Thoracic aorta (tissue), 2 donors: ENCODE data around the gene TNRC6A. TPM values are rescaled to one million over a fixed set of nuclear protein-coding genes. Genes with fewer than 3 reads are reported as not detected.
"Not testable (repeated sequence)": the region's sequence is repeated elsewhere in the genome, so short reads cannot be mapped to it uniquely, and the experiment has no call there.

Experiments used
- ATAC-seq: fragments of 150-250 bp; one replicate; pipeline ENCODE4 v1.8.0; 2017; ENCODE audit warnings: low read depth; ENCODE audit not compliant: insufficient number of reproducible peaks, low FRiP score
- DNase-seq: peaks from one replicate; pipeline ENCODE4 v3.0.0-alpha.2; 2020; ENCODE audit warnings: low spot score
- H3K27ac ChIP-seq, 2 donors: fragments of 200-600 bp; sonication (generic); 1 replicate in 1 of 2; 2 replicates in 1 of 2; pipeline ENCODE4 v1.5.1; 2016; ENCODE audit warnings: mild to moderate bottlenecking in 2 of 2, moderate library complexity in 2 of 2
- H3K27me3 ChIP-seq: fragments of 200-600 bp; sonication (generic); replicated peaks from 2 replicates; pipeline ENCODE4 v1.6.0; 2016; ENCODE audit warnings: mild to moderate bottlenecking; ENCODE audit not compliant: insufficient read depth
- H3K36me3 ChIP-seq: fragments of 200-600 bp; sonication (generic); one replicate; pipeline ENCODE4 v1.5.1; 2016
- H3K4me1 ChIP-seq, 2 donors: fragments of 200-600 bp; sonication (generic); 1 replicate in 1 of 2; 2 replicates in 1 of 2; pipeline versions ENCODE4 v1.5.1 to v1.6.0; 2016; ENCODE audit warnings: low read depth in 2 of 2, mild to moderate bottlenecking in 1 of 2; ENCODE audit not compliant: control insufficient read depth in 1 of 2
- H3K4me3 ChIP-seq: fragments of 200-600 bp; sonication (generic); 2 replicates; pipeline ENCODE4 v1.5.1; 2016; ENCODE audit warnings: mild to moderate bottlenecking
- H3K9me3 ChIP-seq: fragments of 200-600 bp; sonication (generic); 2 replicates; pipeline ENCODE4 v1.5.1; 2016
- total RNA-seq, 2 donors: library from RNA; depleted of rRNA; stranded (reverse); fragments of >200 nt; gene quantifications; one replicate each; pipeline versions ENCODE4 v1.1.0 to v1.2.3, GENCODE V29; 2016
- TF ChIP-seq, protein P1 (sequence below): fragments of 200-600 bp; sonication (generic); IDR thresholded peaks from one replicate; pipeline ENCODE4 v1.5.1; 2019; ENCODE audit warnings: antibody characterized with exemption

Gene TNRC6A
- total RNA-seq, 2 donors from 2014 or later = 45.6 to 85.4 TPM

DNA sequence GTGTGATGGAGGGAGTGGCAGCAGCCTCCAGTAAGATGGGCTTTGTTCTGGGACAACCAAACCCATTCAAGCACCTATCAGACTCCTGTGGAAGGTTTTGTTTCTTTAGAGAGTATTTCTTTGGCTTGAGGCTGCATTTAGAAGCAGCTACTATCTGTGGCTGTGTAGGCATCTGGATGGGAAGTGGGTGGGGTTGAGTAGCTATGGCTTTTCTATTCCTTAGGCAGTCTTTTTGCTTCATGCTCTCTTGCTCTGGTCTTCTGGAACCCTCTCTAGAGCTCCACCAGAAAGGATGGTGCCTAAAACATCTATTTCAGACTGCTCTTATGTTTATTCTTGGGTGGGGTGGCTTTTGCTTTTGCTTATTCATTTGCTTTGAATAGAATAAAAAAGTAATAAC is 19.9 kb downstream of the TNRC6A start:
- H3K27me3 ChIP-seq = no peaks in the 10 kb centered on the region
- H3K4me1 ChIP-seq = peaks cover 62 to 84% of the 10 kb centered on the region in 2 donors
- ATAC-seq = no peak
- no peak overlapping the region for H3K4me3 ChIP-seq
- H3K36me3 ChIP-seq = no peaks in the 10 kb centered on the region
- no peaks in the 10 kb centered on the region for H3K9me3 ChIP-seq
- TF ChIP-seq, protein P1, sequence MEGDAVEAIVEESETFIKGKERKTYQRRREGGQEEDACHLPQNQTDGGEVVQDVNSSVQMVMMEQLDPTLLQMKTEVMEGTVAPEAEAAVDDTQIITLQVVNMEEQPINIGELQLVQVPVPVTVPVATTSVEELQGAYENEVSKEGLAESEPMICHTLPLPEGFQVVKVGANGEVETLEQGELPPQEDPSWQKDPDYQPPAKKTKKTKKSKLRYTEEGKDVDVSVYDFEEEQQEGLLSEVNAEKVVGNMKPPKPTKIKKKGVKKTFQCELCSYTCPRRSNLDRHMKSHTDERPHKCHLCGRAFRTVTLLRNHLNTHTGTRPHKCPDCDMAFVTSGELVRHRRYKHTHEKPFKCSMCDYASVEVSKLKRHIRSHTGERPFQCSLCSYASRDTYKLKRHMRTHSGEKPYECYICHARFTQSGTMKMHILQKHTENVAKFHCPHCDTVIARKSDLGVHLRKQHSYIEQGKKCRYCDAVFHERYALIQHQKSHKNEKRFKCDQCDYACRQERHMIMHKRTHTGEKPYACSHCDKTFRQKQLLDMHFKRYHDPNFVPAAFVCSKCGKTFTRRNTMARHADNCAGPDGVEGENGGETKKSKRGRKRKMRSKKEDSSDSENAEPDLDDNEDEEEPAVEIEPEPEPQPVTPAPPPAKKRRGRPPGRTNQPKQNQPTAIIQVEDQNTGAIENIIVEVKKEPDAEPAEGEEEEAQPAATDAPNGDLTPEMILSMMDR = no peak
- no peak for DNase-seq
- H3K27ac ChIP-seq = peak overlapping the region in 1 of 2 donors; percentile 3

DNA sequence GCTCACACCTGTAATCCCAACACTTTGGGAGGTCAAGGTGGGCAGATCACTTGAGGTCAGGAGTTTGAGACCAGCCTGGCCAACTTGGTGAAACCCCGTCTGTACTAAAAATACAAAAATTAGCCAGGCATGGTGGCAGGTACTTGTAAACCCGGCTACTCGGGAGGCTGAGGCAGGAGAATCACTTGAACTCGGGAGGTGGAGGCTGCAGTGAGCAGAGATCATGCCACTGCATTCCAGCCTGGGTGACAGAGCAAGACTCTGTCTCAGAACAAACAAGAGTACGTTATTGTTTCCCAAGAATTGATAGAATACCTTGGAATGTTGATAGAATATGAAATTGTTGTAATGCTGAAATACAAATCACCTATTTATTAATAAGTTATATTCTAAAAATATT is 20.4 kb downstream of the TNRC6A start:
- H3K9me3 ChIP-seq, H3K27me3 ChIP-seq, ATAC-seq, H3K4me3 ChIP-seq, DNase-seq, H3K36me3 ChIP-seq, H3K27ac ChIP-seq: not testable (repeated sequence)
- H3K4me1 ChIP-seq = peaks cover 57 to 84% of the 10 kb centered on the region in 2 donors

DNA sequence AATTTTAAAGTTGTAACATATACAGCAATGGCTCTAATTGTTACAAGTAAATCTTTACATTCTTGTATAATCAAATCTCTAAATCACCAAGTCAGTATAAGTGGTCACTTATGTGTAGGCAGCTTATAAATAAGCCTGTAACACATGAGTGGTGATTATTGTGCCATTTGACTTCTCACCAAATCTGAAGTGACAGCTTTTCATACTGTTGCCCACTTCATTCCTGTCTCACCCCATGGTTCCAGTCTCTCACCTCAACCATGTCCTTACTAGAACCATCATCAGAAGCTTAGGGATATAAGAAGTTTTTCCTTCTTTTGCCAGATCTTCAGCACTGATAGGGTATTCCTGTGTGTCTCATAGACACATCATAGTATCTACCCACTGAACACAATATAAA is 23.5 kb downstream of the TNRC6A start:
- Histone ChIP-seq H3K4me1 (peaks cover 38 to 64% of the 10 kb centered on the region in 2 donors), H3K4me3 (no peak overlapping the region), H3K9me3 (no peaks in the 10 kb centered on the region), H3K27me3 (no peaks in the 10 kb centered on the region), H3K27ac (no peak overlapping the region), H3K36me3 (no peaks in the 10 kb centered on the region)
- TF ChIP-seq, protein P1 = no peak
- DNase-seq (no peak), ATAC-seq (no peak)

DNA sequence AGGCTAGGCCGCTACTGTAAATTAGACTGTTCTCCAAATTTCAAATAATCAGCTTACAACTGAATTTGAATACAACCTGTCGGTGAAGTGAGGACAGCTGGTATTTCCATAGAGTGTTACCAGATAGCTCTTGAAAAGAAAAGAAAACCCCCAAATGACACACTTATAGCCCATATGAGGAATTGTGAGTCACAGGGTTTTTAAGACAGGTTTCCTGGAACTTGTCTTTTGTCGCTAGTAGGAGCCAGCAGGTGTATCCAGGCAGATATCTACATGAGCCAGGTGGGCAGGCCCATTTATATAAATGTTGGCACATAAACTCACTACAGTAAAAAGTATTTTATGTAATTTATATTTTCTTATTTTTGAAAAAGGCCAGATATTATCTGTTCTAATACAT is 24.0 kb downstream of the TNRC6A start:
- H3K4me3 ChIP-seq = no peak overlapping the region
- no peak overlapping the region for H3K27ac ChIP-seq
- H3K27me3 ChIP-seq = no peaks in the 10 kb centered on the region
- DNase-seq (no peak), ATAC-seq (no peak)
- H3K36me3 ChIP-seq = no peaks in the 10 kb centered on the region
- TF ChIP-seq, protein P1 = no peak
- peaks cover 39 to 64% of the 10 kb centered on the region in 2 donors for H3K4me1 ChIP-seq
- no peaks in the 10 kb centered on the region for H3K9me3 ChIP-seq

DNA sequence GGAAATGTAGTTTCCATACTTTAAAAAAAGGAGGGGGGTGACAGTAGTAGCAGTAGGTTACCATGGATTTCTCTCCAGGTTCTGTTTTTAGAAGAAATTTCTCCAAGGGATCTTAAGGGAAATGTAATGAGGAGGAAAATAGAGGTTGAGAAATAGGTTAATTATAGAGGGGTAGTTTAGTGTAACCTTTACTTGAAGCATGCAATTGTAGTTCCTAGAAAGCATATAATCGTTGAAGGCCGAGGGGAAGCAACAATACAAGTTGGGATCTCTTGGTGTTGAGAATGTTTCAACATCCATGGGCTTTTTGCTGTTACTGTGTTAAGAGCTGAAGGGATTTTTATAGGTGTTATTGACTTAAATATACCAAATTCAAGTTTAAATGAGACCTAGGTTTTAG is 25.1 kb downstream of the TNRC6A start:
- ATAC-seq (no peak), DNase-seq (no peak)
- TF ChIP-seq, protein P1 = no peak
- H3K4me1 ChIP-seq = peaks cover 31 to 54% of the 10 kb centered on the region in 2 donors
- no peak overlapping the region for H3K4me3 ChIP-seq
- H3K9me3 ChIP-seq = no peaks in the 10 kb centered on the region
- no peak overlapping the region for H3K27ac ChIP-seq
- H3K36me3 ChIP-seq = no peaks in the 10 kb centered on the region
- no peaks in the 10 kb centered on the region for H3K27me3 ChIP-seq

DNA sequence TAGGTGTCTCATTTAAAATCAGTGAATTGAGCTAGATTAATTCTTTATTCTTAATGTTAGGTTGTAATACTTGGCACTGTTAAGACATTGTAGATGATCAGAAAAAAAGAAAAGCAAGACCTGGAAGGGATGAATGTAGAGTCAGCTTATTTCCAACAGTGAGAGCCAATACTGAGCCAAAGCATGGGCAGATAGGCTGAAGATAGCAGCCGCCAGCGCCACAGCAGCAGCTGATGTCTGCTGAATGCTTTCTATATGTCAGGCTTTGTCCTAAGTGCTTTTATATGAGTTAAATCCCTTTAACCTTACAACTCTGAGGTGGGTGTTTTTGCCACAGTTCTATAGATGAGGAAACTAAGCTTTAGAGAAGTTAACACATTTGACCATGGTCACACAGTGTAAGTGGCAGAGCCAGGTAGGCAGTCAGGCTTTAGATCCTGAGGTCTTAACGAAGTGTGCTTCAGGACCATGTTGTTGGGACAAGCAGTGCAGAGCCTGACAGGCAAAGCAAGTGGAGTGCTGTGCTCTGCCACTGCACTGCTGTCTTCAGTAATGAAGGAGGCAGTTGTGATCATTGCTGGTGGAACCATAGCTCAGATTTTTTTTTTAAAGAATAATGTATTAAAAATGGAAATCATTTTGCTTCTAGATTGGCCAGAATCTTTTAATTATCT is 25.9 kb downstream of the TNRC6A start:
- TF ChIP-seq, protein P1 = no peak
- Histone ChIP-seq H3K4me1 (peaks cover 28 to 47% of the 10 kb centered on the region in 2 donors), H3K27ac (no peak overlapping the region), H3K9me3 (no peaks in the 10 kb centered on the region), H3K4me3 (no peak overlapping the region), H3K27me3 (no peaks in the 10 kb centered on the region), H3K36me3 (no peaks in the 10 kb centered on the region)
- ATAC-seq (no peak), DNase-seq (no peak)
